IMR-90 (cell line): Measurements from ENCODE around the gene C12orf57. TPM values are rescaled to one million over a fixed set of nuclear protein-coding genes. Genes with fewer than 3 reads are reported as not detected.

ENCODE experiments used
- ATAC-seq: fragments of 200-7000 bp; cut with Tn5 transposase; 2 replicates; pipeline ENCODE4 v1.9.1; 2020; ENCODE audit warnings: low read depth, mild to moderate bottlenecking, moderate library complexity
- BruUV-seq: library from RNA; stranded (reverse); fragments of 400-500 nt; replicated peaks from 2 replicates; lab custom pipeline; 2021; lab: Mats Ljungman, UMichigan
- CTCF ChIA-PET: fragments of 300-600 bp; formaldehyde crosslinking; extraction: SDS; loops from one replicate; lab custom pipeline; 2021; ENCODE audit warnings: antibody characterized with exemption; lab: Yijun Ruan, JAX
- POLR2A ChIA-PET: fragments of 300-600 bp; sonication (Branson Sonifier 250); formaldehyde crosslinking; loops from one replicate; lab custom pipeline; 2022; ENCODE audit warnings: antibody characterized with exemption; ENCODE audit not compliant: unreplicated experiment; lab: Charles Lee
- DNase-seq: peaks from one replicate; pipeline ENCODE4 v3.0.0; 2013
- H2AFZ ChIP-seq: replicated peaks from 2 replicates; pipeline ENCODE3; 2013; ENCODE audit warnings: low read length, mild to moderate bottlenecking; ENCODE audit not compliant: poor library complexity
- H2AK5ac ChIP-seq: 2 replicates; pipeline ENCODE4 v1.6.1; 2013; ENCODE audit warnings: low read depth, low read length, inconsistent platforms
- H2AK9ac ChIP-seq: replicated peaks from 2 replicates; pipeline ENCODE3; 2013; ENCODE audit warnings: mild to moderate bottlenecking, low read depth, low read length, moderate library complexity; ENCODE audit not compliant: poor library complexity
- H2BK120ac ChIP-seq: 2 replicates; pipeline ENCODE4 v1.6.1; 2013; ENCODE audit warnings: low read depth, low read length, inconsistent platforms
- H2BK15ac ChIP-seq: 3 replicates; pipeline ENCODE4 v1.6.1; 2013; ENCODE audit warnings: low read depth, low read length, inconsistent platforms
- H2BK20ac ChIP-seq: 2 replicates; pipeline ENCODE4 v1.6.1; 2013; ENCODE audit warnings: low read depth, mild to moderate bottlenecking, inconsistent platforms, low read length, moderate library complexity
- H2BK5ac ChIP-seq: 2 replicates; pipeline ENCODE4 v1.6.1; 2013; ENCODE audit warnings: mild to moderate bottlenecking, low read depth, low read length, inconsistent platforms; ENCODE audit not compliant: poor library complexity, severe bottlenecking
- H3K14ac ChIP-seq: replicated peaks from 2 replicates; pipeline ENCODE4 v1.6.1; 2013; ENCODE audit warnings: low read depth, low read length, inconsistent platforms
- H3K18ac ChIP-seq: 2 replicates; pipeline ENCODE4 v1.6.1; 2013; ENCODE audit warnings: low read depth, low read length, control low read depth
- H3K23ac ChIP-seq: 2 replicates; pipeline ENCODE4 v1.6.1; 2013; ENCODE audit warnings: low read depth, low read length, inconsistent platforms
- H3K27ac ChIP-seq: 2 replicates; pipeline ENCODE4 v1.5.1; 2013; ENCODE audit warnings: mild to moderate bottlenecking, control low read depth, low read length; ENCODE audit not compliant: insufficient read depth
- H3K27me3 ChIP-seq: 2 replicates; pipeline ENCODE4 v1.6.1; 2013; ENCODE audit warnings: low read length; ENCODE audit not compliant: control insufficient read depth, insufficient read depth
- H3K36me3 ChIP-seq: 2 replicates; pipeline ENCODE4 v1.6.1; 2013; ENCODE audit warnings: low read length, mixed read lengths; ENCODE audit not compliant: control insufficient read depth, insufficient read depth
- H3K4ac ChIP-seq: 2 replicates; pipeline ENCODE4 v1.6.1; 2013; ENCODE audit warnings: low read depth, low read length, inconsistent platforms
- H3K4me1 ChIP-seq: 2 replicates; pipeline ENCODE4 v1.6.1; 2013; ENCODE audit warnings: low read length, mixed read lengths; ENCODE audit not compliant: control insufficient read depth, insufficient read depth
- H3K4me2 ChIP-seq: 2 replicates; pipeline ENCODE4 v1.6.1; 2013; ENCODE audit warnings: low read depth, mild to moderate bottlenecking, control low read depth, low read length, moderate library complexity
- H3K4me3 ChIP-seq: 2 replicates; pipeline ENCODE4 v1.5.1; 2013; ENCODE audit warnings: low read depth, mild to moderate bottlenecking, control low read depth, low read length, moderate library complexity; ENCODE audit not compliant: insufficient read depth
- H3K56ac ChIP-seq: 2 replicates; pipeline ENCODE4 v1.6.1; 2013; ENCODE audit warnings: low read length, inconsistent platforms; ENCODE audit not compliant: insufficient read depth; ENCODE audit errors: extremely low read depth
- H3K79me1 ChIP-seq, 2 experiments: 2 replicates each; pipeline ENCODE4 v1.6.1; 2013; ENCODE audit warnings: low read length in 2 of 2, inconsistent platforms in 1 of 2, low read depth in 1 of 2
- H3K9ac ChIP-seq: 2 replicates; pipeline ENCODE4 v1.6.1; 2013; ENCODE audit warnings: low read depth, low read length, control low read depth
- H3K9me1 ChIP-seq: 2 replicates; pipeline ENCODE4 v1.6.1; 2013; ENCODE audit warnings: low read length, inconsistent platforms; ENCODE audit not compliant: insufficient read depth
- H3K9me3 ChIP-seq: 2 replicates; pipeline ENCODE4 v1.6.1; 2013; ENCODE audit warnings: low read length; ENCODE audit not compliant: control insufficient read depth, insufficient read depth
- H4K20me1 ChIP-seq: 2 replicates; pipeline ENCODE4 v1.6.1; 2013; ENCODE audit warnings: low read length, inconsistent platforms; ENCODE audit not compliant: insufficient read depth
- H4K5ac ChIP-seq: 2 replicates; pipeline ENCODE4 v1.6.1; 2013; ENCODE audit warnings: mild to moderate bottlenecking, low read depth, low read length, control low read depth
- H4K8ac ChIP-seq, 2 experiments: 2 replicates each; pipeline ENCODE4 v1.6.1; 2013; ENCODE audit warnings: low read depth in 2 of 2, low read length in 2 of 2, control low read depth in 1 of 2, inconsistent platforms in 1 of 2
- H4K91ac ChIP-seq: 2 replicates; pipeline ENCODE4 v1.6.1; 2013; ENCODE audit warnings: low read depth, low read length, inconsistent platforms; ENCODE audit not compliant: insufficient read depth
- BHLHE40 ChIP-seq: fragments of 150-350 bp; IDR thresholded peaks from 2 replicates; pipeline ENCODE4 v1.6.1; 2016; ENCODE audit warnings: mild to moderate bottlenecking, low read depth, low read length
- CEBPB ChIP-seq: IDR thresholded peaks from 2 replicates; pipeline ENCODE4 v1.6.1; 2012; ENCODE audit warnings: low read depth, low read length, improper control_type of control experiment
- CHD1 ChIP-seq: IDR thresholded peaks from 2 replicates; pipeline ENCODE4 v1.6.1; 2012; ENCODE audit warnings: low read depth, low read length, improper control_type of control experiment
- CTCF ChIP-seq: conservative IDR thresholded peaks from 2 replicates; pipeline ENCODE4 v1.5.1; 2012; ENCODE audit warnings: mild to moderate bottlenecking, low read depth, low read length, improper control_type of control experiment
- FOS ChIP-seq: fragments of 150-350 bp; IDR thresholded peaks from 2 replicates; pipeline ENCODE4 v1.6.1; 2016; ENCODE audit warnings: low read depth, low read length
- MAFK ChIP-seq: IDR thresholded peaks from 2 replicates; pipeline ENCODE4 v1.6.1; 2012; ENCODE audit warnings: low read depth, low read length, improper control_type of control experiment
- MAZ ChIP-seq: IDR thresholded peaks from 2 replicates; pipeline ENCODE4 v1.6.1; 2012; ENCODE audit warnings: low read depth, mild to moderate bottlenecking, low read length, improper control_type of control experiment, moderate library complexity, borderline replicate concordance
- MXI1 ChIP-seq: IDR thresholded peaks from 2 replicates; pipeline ENCODE4 v1.6.1; 2012; ENCODE audit warnings: low read depth, mild to moderate bottlenecking, low read length, moderate library complexity, borderline replicate concordance
- NFE2L2 ChIP-seq: fragments of 150-350 bp; IDR thresholded peaks from 2 replicates; pipeline ENCODE4 v1.6.1; 2016; ENCODE audit warnings: low read depth, mild to moderate bottlenecking, low read length
- POLR2A ChIP-seq: IDR thresholded peaks from 2 replicates; pipeline ENCODE4 v1.6.1; 2012; ENCODE audit warnings: mild to moderate bottlenecking, low read depth, low read length
- RAD21 ChIP-seq: IDR thresholded peaks from 2 replicates; pipeline ENCODE4 v1.6.1; 2012; ENCODE audit warnings: low read length, improper control_type of control experiment
- RCOR1 ChIP-seq: IDR thresholded peaks from 2 replicates; pipeline ENCODE4 v1.6.1; 2012; ENCODE audit warnings: mild to moderate bottlenecking, low read length, improper control_type of control experiment; ENCODE audit not compliant: insufficient replicate concordance
- RFX5 ChIP-seq: IDR thresholded peaks from 2 replicates; pipeline ENCODE4 v1.8.0; 2012; ENCODE audit warnings: low read depth, mild to moderate bottlenecking, low read length, moderate library complexity
- SMC3 ChIP-seq: fragments of 150-350 bp; IDR thresholded peaks from 2 replicates; pipeline ENCODE4 v1.6.1; 2016; ENCODE audit warnings: low read depth, mild to moderate bottlenecking, antibody characterized with exemption, low read length, moderate library complexity
- WGBS, 2 experiments: methylation state at CpG; one replicate each; pipeline versions ENCODE4 v1.1.5 to v1.1.7; 2013; ENCODE audit warnings: missing lambda C conversion rate in 2 of 2; ENCODE audit not compliant: insufficient read length in 1 of 2; ENCODE audit errors: extremely low coverage in 2 of 2; 5-methylcytosine and 5-hydroxymethylcytosine counted together
- dilution Hi-C: fragments of 300-500 bp; cut with HindIII; formaldehyde crosslinking; loops from one replicate; pipeline ENCODE4 v1.14.3; 2018; ENCODE audit warnings: low sequenced_read_pairs; ENCODE audit not compliant: unreplicated experiment
- in situ Hi-C: fragments of 300-500 bp; cut with MboI; formaldehyde crosslinking; loops from 3 replicates; pipeline ENCODE4 v1.14.3; 2019; ENCODE audit warnings: low sequenced_read_pairs, inconsistent platforms, mixed read lengths
- intact Hi-C: fragments of 100-400 bp; cut with micrococcal nuclease; formaldehyde crosslinking; loops from 2 replicates; pipeline ENCODE4 v1.10.0; 2022
- polyA plus RNA-seq, 3 experiments: library from polyadenylated mRNA; depleted of rRNA; stranded (reverse); fragments of >200 nt; gene quantifications; 2 replicates each; pipeline ENCODE4 v1.2.3, GENCODE V29; 2012; ENCODE audit warnings: low replicate concordance in 1 of 3
- total RNA-seq: library from RNA; depleted of rRNA; stranded (reverse); fragments of >200 nt; gene quantifications from 2 replicates; pipeline ENCODE4 v1.2.3, GENCODE V29; 2012
- TF ChIP-seq, protein P1 (sequence below): fragments of 150-350 bp; IDR thresholded peaks from 2 replicates; pipeline ENCODE4 v1.6.1; 2017; ENCODE audit warnings: mild to moderate bottlenecking, antibody characterized with exemption, low read length, low read depth

C12orf57 gene
- total and polyA plus RNA-seq, 2 of the 4 experiments (the other 2 are of a cell fraction) = 238 to 530 TPM

DNA sequence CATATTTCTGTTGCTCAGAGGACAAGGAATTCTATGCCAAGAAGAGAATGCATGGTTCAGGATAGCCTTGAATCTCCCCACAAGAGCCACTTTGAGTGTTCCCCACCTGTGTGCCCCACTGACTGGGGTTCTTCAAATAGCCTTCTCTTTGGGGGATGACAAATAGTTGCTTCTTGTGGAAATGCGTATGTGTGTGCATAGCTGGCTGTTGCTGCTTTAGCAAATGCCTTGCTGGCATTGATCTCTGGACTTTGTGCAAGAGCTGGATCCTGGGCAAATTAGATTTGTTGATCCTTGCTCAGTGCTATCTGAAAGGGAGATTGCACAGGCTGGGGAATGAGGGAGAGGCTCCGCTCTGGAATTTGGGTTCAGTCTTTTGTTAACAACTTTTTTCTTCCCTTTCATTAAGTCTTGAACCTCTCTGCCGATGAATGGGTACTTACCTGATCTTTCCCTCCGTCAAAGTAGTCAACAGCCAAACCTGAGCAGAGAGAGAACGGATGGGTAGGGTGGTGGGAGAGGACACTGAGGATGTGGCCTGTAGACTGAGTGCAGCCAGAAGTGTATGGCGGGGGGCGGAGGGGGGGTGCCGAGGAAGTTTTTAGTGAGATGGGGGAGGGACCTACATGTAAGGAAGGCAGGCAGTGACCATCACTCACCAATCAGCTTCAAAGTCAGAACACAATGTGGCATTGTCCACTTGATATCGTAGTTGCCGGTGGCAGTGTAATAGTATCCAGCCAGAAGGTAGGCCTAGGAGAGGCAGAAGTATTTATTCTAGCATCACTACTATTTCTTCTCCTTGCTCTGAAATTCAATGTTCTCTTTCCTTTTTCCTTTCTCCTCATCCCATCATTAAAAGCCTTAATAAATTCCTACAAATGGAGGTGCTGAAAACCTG lies 37.6 kb downstream of the C12orf57 start:
- no peak overlapping the region for H4K91ac ChIP-seq
- no peaks in the 10 kb centered on the region for H3K27me3 ChIP-seq
- no peak overlapping the region for H2BK20ac ChIP-seq
- peaks cover 56% of the 10 kb centered on the region for H3K36me3 ChIP-seq
- no peaks in the 10 kb centered on the region for H3K4me1 ChIP-seq
- no peak overlapping the region for H2BK5ac ChIP-seq
- ATAC-seq = no peak
- ChIA-PET POLR2A (no interaction called here), CTCF (no interaction called here)
- H3K18ac ChIP-seq = no peak overlapping the region
- no peak overlapping the region for H2BK15ac ChIP-seq
- peaks cover 3% of the 10 kb centered on the region; the same call in 1 of the 2 replicates for H3K9me1 ChIP-seq
- H2AFZ ChIP-seq = no peak overlapping the region
- H3K4ac ChIP-seq = no peak overlapping the region
- no peak overlapping the region for H2BK120ac ChIP-seq
- in situ Hi-C loops = no loop called here
- no TSS peak for BruUV-seq
- no peaks in the 10 kb centered on the region for H4K20me1 ChIP-seq
- H3K14ac ChIP-seq = no peak overlapping the region
- dilution Hi-C loops = no loop called here
- H3K4me3 ChIP-seq = no peak overlapping the region
- peaks cover 0 to 5% of the 10 kb centered on the region in 2 experiments; a peak in 2 of 4 replicates for H3K79me1 ChIP-seq
- no peak overlapping the region for H3K4me2 ChIP-seq
- no CpG with 5 or more reads among the region's 10 CpGs for WGBS, 2 experiments
- H3K56ac ChIP-seq = no peak overlapping the region
- H3K9ac ChIP-seq = no peak overlapping the region
- intact Hi-C loops = no loop called here
- no peak overlapping the region for H2AK5ac ChIP-seq
- no peak overlapping the region for H3K27ac ChIP-seq
- no peak for DNase-seq
- H3K23ac ChIP-seq = no peak overlapping the region
- no peak overlapping the region for H4K8ac ChIP-seq
- no peak overlapping the region for H2AK9ac ChIP-seq
- H3K9me3 ChIP-seq = no peaks in the 10 kb centered on the region
- H4K5ac ChIP-seq = no peak overlapping the region
- no peak for TF ChIP-seq MAFK
- TF ChIP-seq CHD1 = no peak
- no peak for TF ChIP-seq MXI1
- no peak for TF ChIP-seq MAZ
- no peak for TF ChIP-seq BHLHE40
- TF ChIP-seq RCOR1 = no peak
- TF ChIP-seq, protein P1, sequence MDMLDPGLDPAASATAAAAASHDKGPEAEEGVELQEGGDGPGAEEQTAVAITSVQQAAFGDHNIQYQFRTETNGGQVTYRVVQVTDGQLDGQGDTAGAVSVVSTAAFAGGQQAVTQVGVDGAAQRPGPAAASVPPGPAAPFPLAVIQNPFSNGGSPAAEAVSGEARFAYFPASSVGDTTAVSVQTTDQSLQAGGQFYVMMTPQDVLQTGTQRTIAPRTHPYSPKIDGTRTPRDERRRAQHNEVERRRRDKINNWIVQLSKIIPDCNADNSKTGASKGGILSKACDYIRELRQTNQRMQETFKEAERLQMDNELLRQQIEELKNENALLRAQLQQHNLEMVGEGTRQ = no peak
- no peak for TF ChIP-seq RAD21
- TF ChIP-seq FOS = no peak
- no peak for TF ChIP-seq CTCF
- TF ChIP-seq CEBPB = no peak
- TF ChIP-seq POLR2A = no peak
- TF ChIP-seq NFE2L2 = no peak
- TF ChIP-seq RFX5 = no peak
- no peak for TF ChIP-seq SMC3
